HCT116 (cell line): Measurements from ENCODE around the gene FAM222B. TPM values are rescaled to one million over a fixed set of nuclear protein-coding genes. Genes with fewer than 3 reads are reported as not detected.

Source experiments
- ATAC-seq: fragments of 200-7000 bp; cut with Tn5 transposase; 2 replicates; pipeline ENCODE4 v1.9.1; 2020; ENCODE audit warnings: mild to moderate bottlenecking, moderate library complexity
- BruUV-seq: library from RNA; stranded (reverse); fragments of 400-500 nt; replicated peaks from 2 replicates; lab custom pipeline; 2021; lab: Mats Ljungman, UMichigan
- CTCF ChIA-PET: fragments of 300-600 bp; sonication (Branson Sonifier 250); formaldehyde crosslinking; loops from one replicate; lab custom pipeline; 2021; ENCODE audit warnings: antibody characterized with exemption; lab: Charles Lee
- POLR2A ChIA-PET: fragments of 300-600, 350-600 bp; sonication (Branson Sonifier 250); formaldehyde crosslinking; loops from one replicate; lab custom pipeline; 2021; ENCODE audit warnings: antibody characterized with exemption; lab: Charles Lee
- RAD21 ChIA-PET, 2 experiments: fragments of 300-600 bp; sonication (Branson Sonifier 250); formaldehyde crosslinking; loops; one replicate each; lab custom pipeline; 2023; ENCODE audit warnings: low total read pairs in 2 of 2; ENCODE audit not compliant: uncharacterized antibody in 2 of 2, unreplicated experiment in 2 of 2, low non-redundant PET in 1 of 2; lab: Charles Lee
- DNase-seq: peaks from one replicate; pipeline ENCODE4 v3.0.0-alpha.2; 2010; ENCODE audit warnings: low read depth, low spot score
- H2AFZ ChIP-seq: fragments of 200-600 bp; shearing (Covaris generic), sonication (generic); 2 replicates; pipeline ENCODE4 v1.6.1; 2017; ENCODE audit warnings: low read depth, mixed run types, mixed read lengths, antibody characterized with exemption, low read length; ENCODE audit not compliant: poor library complexity, severe bottlenecking
- H3K27ac ChIP-seq: 2 replicates; pipeline ENCODE4 v1.5.1; 2012; ENCODE audit warnings: low read depth, low read length
- H3K27me3 ChIP-seq: fragments of 200-600 bp; sonication (generic); 2 replicates; pipeline ENCODE4 v1.6.1; 2016; ENCODE audit warnings: mixed run types, low read length, mixed read lengths; ENCODE audit not compliant: insufficient read depth
- H3K36me3 ChIP-seq, 2 experiments: fragments of 200-500 bp in 1 of 2; fragments of 200-600 bp in 1 of 2; sonication (Bioruptor generic) in 1 of 2; sonication (generic) in 1 of 2; 2 replicates each; pipeline versions ENCODE4 v1.5.1 to v1.6.1; 2014 to 2016; ENCODE audit warnings: low read length in 2 of 2, inconsistent platforms in 1 of 2, mixed read lengths in 1 of 2, mixed run types in 1 of 2; ENCODE audit not compliant: insufficient read depth in 2 of 2, control insufficient read depth in 1 of 2
- H3K4me1 ChIP-seq, 2 experiments: fragments of 200-600 bp in 1 of 2; sonication (generic) in 1 of 2; 2 replicates each; pipeline versions ENCODE4 v1.5.1 to v1.6.1; 2012 to 2017; ENCODE audit warnings: low read length in 2 of 2, inconsistent platforms in 1 of 2, mild to moderate bottlenecking in 1 of 2, mixed read lengths in 1 of 2, mixed run types in 1 of 2, moderate library complexity in 1 of 2; ENCODE audit not compliant: insufficient read depth in 2 of 2, control insufficient read depth in 1 of 2
- H3K4me2 ChIP-seq: fragments of 200-600 bp; sonication (generic); 2 replicates; pipeline ENCODE4 v1.6.1; 2017; ENCODE audit warnings: mixed run types, low read length, mixed read lengths
- H3K4me3 ChIP-seq, 2 experiments: fragments of 200-600 bp in 1 of 2; sonication (generic) in 1 of 2; replicated peaks in 1 of 2; 2 replicates each; pipeline ENCODE4 v1.5.1; 2011 to 2016; ENCODE audit warnings: low read length in 2 of 2, control low read depth in 1 of 2, low read depth in 1 of 2, mild to moderate bottlenecking in 1 of 2, mixed read lengths in 1 of 2, mixed run types in 1 of 2
- H3K79me2 ChIP-seq: fragments of 200-600 bp; sonication (generic); 2 replicates; pipeline ENCODE4 v1.6.1; 2017; ENCODE audit warnings: mild to moderate bottlenecking, mixed run types, low read length, moderate library complexity, mixed read lengths; ENCODE audit not compliant: insufficient read depth
- H3K9ac ChIP-seq: fragments of 200-600 bp; sonication (generic); 2 replicates; pipeline ENCODE4 v1.6.1; 2016; ENCODE audit warnings: low read length, mixed read lengths
- H3K9me2 ChIP-seq: fragments of 200-600 bp; sonication (generic), shearing (Covaris generic); 2 replicates; pipeline ENCODE4 v1.6.1; 2017; ENCODE audit warnings: mixed run types, mild to moderate bottlenecking, moderate library complexity; ENCODE audit not compliant: insufficient read depth
- H3K9me3 ChIP-seq, 2 experiments: fragments of 200-500 bp in 1 of 2; fragments of 200-600 bp in 1 of 2; sonication (Bioruptor generic) in 1 of 2; sonication (generic) in 1 of 2; 2 replicates each; pipeline ENCODE4 v1.6.1; 2014 to 2017; ENCODE audit warnings: low read length in 2 of 2, mixed read lengths in 2 of 2, inconsistent platforms in 1 of 2, low read depth in 1 of 2, mild to moderate bottlenecking in 1 of 2, mixed run types in 1 of 2, moderate library complexity in 1 of 2; ENCODE audit not compliant: control insufficient read depth in 1 of 2, insufficient read depth in 1 of 2
- H4K20me1 ChIP-seq: fragments of 200-600 bp; sonication (generic), shearing (Covaris generic); 2 replicates; pipeline ENCODE4 v1.6.1; 2017; ENCODE audit warnings: mixed run types, mild to moderate bottlenecking, moderate library complexity; ENCODE audit not compliant: insufficient read depth
- EZH2 ChIP-seq: fragments of 200-600 bp; sonication (generic); IDR thresholded peaks from 2 replicates; pipeline ENCODE4 v1.6.1; 2017; ENCODE audit warnings: antibody characterized with exemption, mixed run types
- FOSL1 ChIP-seq: IDR thresholded peaks from 2 replicates; pipeline ENCODE4 v1.6.1; 2012; ENCODE audit warnings: low read depth
- POLR2AphosphoS5 ChIP-seq: IDR thresholded peaks from 2 replicates; pipeline ENCODE4 v1.6.1; 2011; ENCODE audit warnings: mild to moderate bottlenecking, low read depth, low read length, moderate library complexity
- RAD21 ChIP-seq: IDR thresholded peaks from 2 replicates; pipeline ENCODE4 v1.6.1; 2012; ENCODE audit warnings: low read depth, mild to moderate bottlenecking
- SRF ChIP-seq: IDR thresholded peaks from 2 replicates; pipeline ENCODE4 v1.6.1; 2012; ENCODE audit warnings: low read depth
- TCF7L2 ChIP-seq: IDR thresholded peaks from 2 replicates; pipeline ENCODE4 v1.7.0; 2011; ENCODE audit warnings: borderline replicate concordance, inconsistent platforms; ENCODE audit not compliant: insufficient read depth, insufficient read length; ENCODE audit errors: extremely low read depth
- ZFX ChIP-seq: fragments of 450-650 bp; IDR thresholded peaks from 2 replicates; pipeline ENCODE4 v1.6.1; 2017
- intact Hi-C: fragments of 100-400 bp; cut with micrococcal nuclease; formaldehyde crosslinking; loops from 2 replicates; pipeline ENCODE4 v1.10.0; 2022
- total RNA-seq: library from RNA; stranded (reverse); gene quantifications from one replicate; pipeline ENCODE4 v1.2.1, GENCODE V29; 2021; ENCODE audit not compliant: unreplicated experiment
- TF ChIP-seq, protein P1 (sequence below), 3 experiments: fragments of 200-600 bp in 1 of 3; sonication (generic) in 1 of 3; IDR thresholded peaks in 2 of 3; conservative IDR thresholded peaks in 1 of 3; 2 replicates each; pipeline ENCODE4 v1.5.1; 2012 to 2017; ENCODE audit warnings: low read depth in 2 of 3, low read length in 2 of 3, antibody characterized with exemption in 1 of 3, borderline replicate concordance in 1 of 3, control low read depth in 1 of 3, mild to moderate bottlenecking in 1 of 3, mixed read lengths in 1 of 3, mixed run types in 1 of 3, moderate library complexity in 1 of 3; ENCODE audit not compliant: insufficient read depth in 1 of 3
- TF ChIP-seq, protein P2 (sequence below): IDR thresholded peaks from 2 replicates; pipeline ENCODE4 v1.6.1; 2011; ENCODE audit warnings: mild to moderate bottlenecking, low read length, moderate library complexity; ENCODE audit not compliant: insufficient replicate concordance; ENCODE audit errors: extremely low read depth

FAM222B gene
- total RNA-seq, 1 experiment from 2014 or later, result 22.7 TPM

DNA sequence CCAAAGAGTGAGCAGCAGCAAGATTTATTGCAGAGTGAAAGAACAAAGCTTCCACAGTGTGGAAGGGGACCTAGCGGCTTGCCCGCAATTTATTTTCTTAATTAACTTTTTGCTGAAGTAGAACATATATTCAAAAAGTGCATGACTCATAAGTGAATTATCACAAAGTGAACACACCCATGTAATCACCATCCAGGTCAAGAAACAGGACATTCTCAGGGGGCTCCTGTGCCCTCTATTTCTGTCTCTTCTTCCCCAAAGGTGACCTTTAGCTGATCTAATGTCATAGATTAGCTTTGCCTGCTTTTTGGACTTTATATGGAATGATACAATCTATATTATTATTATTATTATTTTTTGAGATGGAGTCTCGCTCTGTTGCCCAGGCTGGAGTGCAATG is 32.2 kb upstream of the FAM222B start (continued):
- TF ChIP-seq, protein P1, sequence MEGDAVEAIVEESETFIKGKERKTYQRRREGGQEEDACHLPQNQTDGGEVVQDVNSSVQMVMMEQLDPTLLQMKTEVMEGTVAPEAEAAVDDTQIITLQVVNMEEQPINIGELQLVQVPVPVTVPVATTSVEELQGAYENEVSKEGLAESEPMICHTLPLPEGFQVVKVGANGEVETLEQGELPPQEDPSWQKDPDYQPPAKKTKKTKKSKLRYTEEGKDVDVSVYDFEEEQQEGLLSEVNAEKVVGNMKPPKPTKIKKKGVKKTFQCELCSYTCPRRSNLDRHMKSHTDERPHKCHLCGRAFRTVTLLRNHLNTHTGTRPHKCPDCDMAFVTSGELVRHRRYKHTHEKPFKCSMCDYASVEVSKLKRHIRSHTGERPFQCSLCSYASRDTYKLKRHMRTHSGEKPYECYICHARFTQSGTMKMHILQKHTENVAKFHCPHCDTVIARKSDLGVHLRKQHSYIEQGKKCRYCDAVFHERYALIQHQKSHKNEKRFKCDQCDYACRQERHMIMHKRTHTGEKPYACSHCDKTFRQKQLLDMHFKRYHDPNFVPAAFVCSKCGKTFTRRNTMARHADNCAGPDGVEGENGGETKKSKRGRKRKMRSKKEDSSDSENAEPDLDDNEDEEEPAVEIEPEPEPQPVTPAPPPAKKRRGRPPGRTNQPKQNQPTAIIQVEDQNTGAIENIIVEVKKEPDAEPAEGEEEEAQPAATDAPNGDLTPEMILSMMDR (IDR thresholded peaks at IDR 0.05 in 2 of 3, conservative IDR thresholded peaks at IDR 0.05 in 1 of 3; ENCODE audit: borderline replicate concordance in 1 of 3, insufficient read depth in 1 of 3, low read depth in 2 of 3, low read length in 2 of 3), result no peak
- no peak for TF ChIP-seq FOSL1
- TF ChIP-seq ZFX, result no peak
- TF ChIP-seq, protein P2, sequence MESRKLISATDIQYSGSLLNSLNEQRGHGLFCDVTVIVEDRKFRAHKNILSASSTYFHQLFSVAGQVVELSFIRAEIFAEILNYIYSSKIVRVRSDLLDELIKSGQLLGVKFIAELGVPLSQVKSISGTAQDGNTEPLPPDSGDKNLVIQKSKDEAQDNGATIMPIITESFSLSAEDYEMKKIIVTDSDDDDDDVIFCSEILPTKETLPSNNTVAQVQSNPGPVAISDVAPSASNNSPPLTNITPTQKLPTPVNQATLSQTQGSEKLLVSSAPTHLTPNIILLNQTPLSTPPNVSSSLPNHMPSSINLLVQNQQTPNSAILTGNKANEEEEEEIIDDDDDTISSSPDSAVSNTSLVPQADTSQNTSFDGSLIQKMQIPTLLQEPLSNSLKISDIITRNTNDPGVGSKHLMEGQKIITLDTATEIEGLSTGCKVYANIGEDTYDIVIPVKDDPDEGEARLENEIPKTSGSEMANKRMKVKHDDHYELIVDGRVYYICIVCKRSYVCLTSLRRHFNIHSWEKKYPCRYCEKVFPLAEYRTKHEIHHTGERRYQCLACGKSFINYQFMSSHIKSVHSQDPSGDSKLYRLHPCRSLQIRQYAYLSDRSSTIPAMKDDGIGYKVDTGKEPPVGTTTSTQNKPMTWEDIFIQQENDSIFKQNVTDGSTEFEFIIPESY, result no peak
- no peak for TF ChIP-seq SRF
- TF ChIP-seq RAD21, result no peak
- no peak for TF ChIP-seq TCF7L2
- TF ChIP-seq EZH2, result no peak

DNA sequence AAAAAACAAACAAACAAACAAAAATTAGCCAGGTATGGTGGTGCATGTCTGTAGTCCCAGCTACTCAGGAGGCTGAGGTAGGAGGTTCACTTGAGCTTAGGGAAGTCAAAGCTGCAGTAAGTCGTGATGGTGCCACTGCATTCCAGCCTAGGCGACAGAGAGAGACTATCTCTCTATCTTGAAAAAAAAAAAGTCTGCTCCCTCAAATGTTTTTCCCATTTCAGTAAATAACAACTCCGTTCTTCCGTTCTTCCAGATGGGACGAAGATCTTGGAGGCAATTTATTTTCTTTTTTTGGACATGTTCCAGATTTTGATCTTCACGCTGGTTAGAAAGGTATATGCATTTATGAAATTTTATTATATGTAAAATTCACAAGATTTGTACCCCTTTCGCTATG is 31.2 kb upstream of the FAM222B start:
- Histone ChIP-seq H3K4me2 (no peak overlapping the region), H3K9ac (no peak overlapping the region), H3K36me3 (no peaks in the 10 kb centered on the region), H3K9me3 (no peaks in the 10 kb centered on the region), H4K20me1 (no peaks in the 10 kb centered on the region), H3K4me1 (no peaks in the 10 kb centered on the region; a peak in 1 of 4 replicates), H3K79me2 (no peaks in the 10 kb centered on the region), H3K27me3 (no peaks in the 10 kb centered on the region), H3K27ac (no peak overlapping the region), H3K4me3 (no peak overlapping the region), H3K9me2 (no peaks in the 10 kb centered on the region), H2AFZ (no peak overlapping the region)
- POLR2A ChIA-PET, result no interaction called here
- RAD21 ChIA-PET, result no interaction called here
- TF ChIP-seq POLR2AphosphoS5 (no peak), SRF (no peak), TCF7L2 (no peak)
- CTCF ChIA-PET, result no interaction called here
- no TSS peak for BruUV-seq
- intact Hi-C loops, result no loop called here
- ATAC-seq (no peak), DNase-seq (no peak)
